ENCODE data around the gene ARID5B. TPM values are rescaled to one million over a fixed set of nuclear protein-coding genes. Genes with fewer than 3 reads are reported as not detected.
"Not testable (repeated sequence)": the region's sequence is repeated elsewhere in the genome, so short reads cannot be mapped to it uniquely, and the experiment has no call there.

The ARID5B gene
- total RNA-seq, 1 donor from 2014 or later = 29.8 TPM

DNA sequence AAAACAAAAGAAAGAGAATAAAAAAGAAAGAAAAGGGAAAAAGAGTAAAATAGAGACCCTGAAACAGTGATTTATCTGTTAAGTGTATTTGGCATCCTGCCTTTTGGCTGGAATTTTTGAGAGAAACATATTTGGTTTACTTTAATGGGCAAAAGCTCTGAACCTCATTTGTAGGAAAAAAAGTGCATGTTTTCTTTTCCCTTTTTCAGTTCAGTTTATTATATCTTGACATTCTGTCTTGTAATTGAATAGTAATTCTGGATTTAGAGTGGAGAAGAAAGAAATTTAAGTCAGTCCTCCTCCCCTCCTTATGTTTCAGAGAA, 69.5 kb downstream of the ARID5B start:
- intact Hi-C loops (cut with DNase I) = no loop called here
- H3K27ac ChIP-seq = no peak overlapping the region
- TF ChIP-seq, protein P1, sequence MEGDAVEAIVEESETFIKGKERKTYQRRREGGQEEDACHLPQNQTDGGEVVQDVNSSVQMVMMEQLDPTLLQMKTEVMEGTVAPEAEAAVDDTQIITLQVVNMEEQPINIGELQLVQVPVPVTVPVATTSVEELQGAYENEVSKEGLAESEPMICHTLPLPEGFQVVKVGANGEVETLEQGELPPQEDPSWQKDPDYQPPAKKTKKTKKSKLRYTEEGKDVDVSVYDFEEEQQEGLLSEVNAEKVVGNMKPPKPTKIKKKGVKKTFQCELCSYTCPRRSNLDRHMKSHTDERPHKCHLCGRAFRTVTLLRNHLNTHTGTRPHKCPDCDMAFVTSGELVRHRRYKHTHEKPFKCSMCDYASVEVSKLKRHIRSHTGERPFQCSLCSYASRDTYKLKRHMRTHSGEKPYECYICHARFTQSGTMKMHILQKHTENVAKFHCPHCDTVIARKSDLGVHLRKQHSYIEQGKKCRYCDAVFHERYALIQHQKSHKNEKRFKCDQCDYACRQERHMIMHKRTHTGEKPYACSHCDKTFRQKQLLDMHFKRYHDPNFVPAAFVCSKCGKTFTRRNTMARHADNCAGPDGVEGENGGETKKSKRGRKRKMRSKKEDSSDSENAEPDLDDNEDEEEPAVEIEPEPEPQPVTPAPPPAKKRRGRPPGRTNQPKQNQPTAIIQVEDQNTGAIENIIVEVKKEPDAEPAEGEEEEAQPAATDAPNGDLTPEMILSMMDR (IDR thresholded peaks at IDR 0.05) = no peak
- H3K27me3 ChIP-seq (ENCODE audit: low read depth) = no peaks in the 10 kb centered on the region
- H3K9me3 ChIP-seq = no peaks in the 10 kb centered on the region
- DNase-seq (no peak), ATAC-seq (no peak)
- H3K4me3 ChIP-seq = no peak overlapping the region
- no peaks in the 10 kb centered on the region for H3K36me3 ChIP-seq
- H3K4me1 ChIP-seq = peaks cover 26% of the 10 kb centered on the region

DNA sequence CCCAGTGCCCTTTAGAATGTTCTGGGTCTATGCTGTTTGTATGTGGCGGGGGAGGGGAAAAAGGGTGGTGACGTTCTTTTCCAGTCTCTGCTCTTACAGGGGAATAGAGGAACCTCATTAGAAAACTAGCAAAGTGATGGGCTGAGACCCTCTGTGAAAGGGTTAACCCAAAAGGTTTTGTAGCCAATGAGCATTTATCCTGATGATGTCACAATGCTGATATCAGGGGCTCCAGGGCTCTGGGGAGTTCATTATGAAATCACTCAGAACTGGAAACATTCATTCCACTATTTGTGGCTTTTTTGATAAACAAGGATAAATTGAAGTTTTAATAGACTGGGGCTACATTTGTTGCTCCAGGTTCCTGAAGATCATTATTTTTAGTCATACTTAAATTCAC, 71.7 kb downstream of the ARID5B start:
- no peaks in the 10 kb centered on the region for H3K36me3 ChIP-seq
- ATAC-seq = no peak
- no peak overlapping the region for H3K4me3 ChIP-seq
- TF ChIP-seq, protein P1 (IDR thresholded peaks at IDR 0.05) = no peak
- H3K27ac ChIP-seq = no peak overlapping the region
- intact Hi-C loops (cut with DNase I) = no loop called here
- no peak for DNase-seq
- H3K4me1 ChIP-seq = peaks cover 26% of the 10 kb centered on the region
- no peaks in the 10 kb centered on the region for H3K9me3 ChIP-seq
- no peaks in the 10 kb centered on the region for H3K27me3 ChIP-seq (ENCODE audit: low read depth)

DNA sequence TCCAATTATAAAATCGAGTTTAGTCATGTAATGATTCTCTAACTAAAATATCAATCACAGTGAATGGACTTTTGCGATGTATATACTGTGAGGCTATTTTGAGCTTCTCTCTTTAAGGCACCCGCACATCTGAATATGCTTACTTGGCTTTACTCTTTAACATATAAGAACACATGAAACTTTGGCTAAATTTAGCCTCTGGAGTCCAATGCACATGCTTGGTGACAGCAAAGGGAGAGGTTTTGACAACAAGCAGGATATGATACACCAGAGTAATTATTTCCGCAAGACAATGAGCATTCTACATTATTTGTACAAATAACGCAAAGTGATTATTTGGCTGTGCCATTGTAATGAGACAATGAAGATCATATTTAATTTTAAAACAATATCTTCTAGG, 72.4 kb downstream of the ARID5B start:
- Histone ChIP-seq H3K27me3 (ENCODE audit: low read depth) (no peaks in the 10 kb centered on the region), H3K4me1 (peaks cover 26% of the 10 kb centered on the region), H3K36me3 (no peaks in the 10 kb centered on the region), H3K9me3 (no peaks in the 10 kb centered on the region), H3K4me3 (no peak overlapping the region), H3K27ac (no peak overlapping the region)
- DNase-seq (no peak), ATAC-seq (no peak)
- TF ChIP-seq, protein P1 (IDR thresholded peaks at IDR 0.05) = no peak
- intact Hi-C loops (cut with DNase I) = no loop called here

DNA sequence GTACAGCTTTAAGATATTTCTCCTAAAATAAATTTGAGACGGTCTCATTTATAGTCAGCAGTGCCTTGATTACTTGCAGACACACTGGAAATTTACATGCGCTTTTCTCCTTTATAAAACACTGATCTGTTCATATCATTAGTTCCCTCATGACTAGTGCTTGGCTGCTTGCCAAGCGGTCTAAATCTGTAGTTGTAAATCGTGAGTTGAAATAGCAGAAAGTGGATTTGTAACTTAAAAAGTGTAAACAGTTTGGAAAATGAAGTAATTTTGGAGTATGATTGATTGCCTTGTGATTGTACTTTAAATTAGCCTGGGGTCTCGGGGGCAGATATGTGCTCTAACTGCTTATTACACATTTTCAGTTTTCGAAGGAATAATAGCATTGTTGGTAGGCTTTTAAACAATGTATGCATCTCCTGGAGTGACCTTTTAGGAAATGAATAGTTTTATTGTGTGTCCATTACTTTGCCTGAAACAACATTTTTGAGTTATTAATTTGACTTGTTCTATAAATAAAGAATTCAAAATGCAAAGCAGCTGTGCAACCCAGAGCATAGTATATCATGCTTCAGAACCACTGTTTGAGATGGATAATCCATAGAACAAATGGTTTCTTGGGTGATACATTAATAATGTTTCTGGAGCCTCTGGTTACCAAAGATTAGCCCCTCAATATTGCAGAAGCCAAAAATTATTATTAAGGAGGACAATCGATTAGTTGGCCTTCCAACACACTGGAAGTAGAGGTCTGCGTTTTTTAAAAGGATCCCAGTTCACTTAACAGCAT, 73.3 kb downstream of the ARID5B start:
- ATAC-seq (no peak), DNase-seq (no peak)
- no peaks in the 10 kb centered on the region for H3K36me3 ChIP-seq
- H3K27me3 ChIP-seq (ENCODE audit: low read depth) = no peaks in the 10 kb centered on the region
- TF ChIP-seq, protein P1 (IDR thresholded peaks at IDR 0.05) = no peak
- no peaks in the 10 kb centered on the region for H3K9me3 ChIP-seq
- peaks cover 32% of the 10 kb centered on the region for H3K4me1 ChIP-seq
- no peak overlapping the region for H3K4me3 ChIP-seq
- H3K27ac ChIP-seq = no peak overlapping the region
- intact Hi-C loops (cut with DNase I) = no loop called here

DNA sequence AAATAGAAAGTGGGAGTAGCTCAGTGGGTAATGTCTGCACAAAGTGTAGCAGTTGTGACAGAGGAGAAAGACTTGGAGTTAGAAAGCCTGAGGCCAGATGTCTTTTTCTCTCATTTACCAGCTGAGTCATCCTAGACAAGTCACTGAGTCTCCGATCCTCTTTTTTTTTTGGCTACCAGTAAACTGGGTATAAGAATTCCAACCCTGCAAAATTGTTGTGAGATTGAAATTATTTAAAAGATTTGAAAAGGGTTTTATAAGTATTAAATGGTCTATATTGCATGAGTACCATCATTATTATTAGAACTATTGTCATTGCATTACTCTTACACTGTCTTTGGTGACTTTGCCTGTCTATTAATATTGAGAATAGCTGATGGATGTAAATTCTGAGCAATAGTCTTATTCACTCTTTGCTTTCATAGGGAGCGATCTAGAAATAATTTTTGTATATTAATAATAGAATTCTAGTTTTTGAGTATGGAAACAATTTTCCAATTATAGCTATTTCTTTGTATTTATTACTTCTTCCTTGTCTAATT, 74.0 kb downstream of the ARID5B start:
- H3K36me3 ChIP-seq = no peaks in the 10 kb centered on the region
- no peaks in the 10 kb centered on the region for H3K9me3 ChIP-seq
- H3K4me3 ChIP-seq = no peak overlapping the region
- ATAC-seq (peak in 1 of 2 donors; percentile 34), DNase-seq (no peak)
- no peak overlapping the region for H3K27ac ChIP-seq
- H3K27me3 ChIP-seq (ENCODE audit: low read depth) = no peaks in the 10 kb centered on the region
- intact Hi-C loops (cut with DNase I) = no loop called here
- peaks cover 39% of the 10 kb centered on the region for H3K4me1 ChIP-seq
- TF ChIP-seq, protein P1 (IDR thresholded peaks at IDR 0.05) = no peak

DNA sequence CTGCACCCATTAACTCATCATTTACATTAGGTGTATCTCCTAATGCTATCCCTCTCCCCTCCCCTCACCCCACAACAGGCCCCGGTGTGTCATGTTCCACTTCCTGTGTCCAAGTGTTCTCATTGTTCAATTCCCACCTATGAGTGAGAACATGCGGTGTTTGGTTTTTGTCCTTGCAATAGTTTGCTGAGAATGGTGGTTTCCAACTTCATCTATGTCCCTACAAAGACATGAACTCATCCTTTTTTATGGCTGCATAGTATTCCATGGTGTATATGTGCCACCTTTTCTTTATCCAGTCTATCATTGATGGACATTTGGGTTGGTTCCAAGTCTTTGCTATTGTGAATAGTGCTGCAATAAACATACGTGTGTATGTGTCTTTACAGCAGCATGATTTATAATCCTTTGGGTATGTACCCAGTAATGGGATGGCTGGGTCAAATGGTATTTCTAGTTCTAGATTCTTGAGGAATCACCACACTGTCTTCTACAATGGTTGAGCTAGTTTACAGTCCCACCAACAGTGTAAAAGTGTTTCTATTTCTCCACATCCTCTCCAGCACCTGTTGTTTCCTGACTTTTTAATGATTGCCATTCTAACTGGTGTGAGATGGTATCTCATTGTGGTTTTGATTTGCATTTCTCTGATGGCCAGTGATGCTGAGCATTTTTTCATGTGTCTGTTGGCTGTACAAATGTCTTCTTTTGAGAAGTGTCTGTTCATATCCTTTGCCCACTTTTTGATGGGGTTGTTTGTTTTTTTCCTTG, 75.6 kb downstream of the ARID5B start:
- intact Hi-C loops (cut with DNase I); H3K4me3 ChIP-seq; ATAC-seq; H3K27ac ChIP-seq; H3K9me3 ChIP-seq; H3K27me3 ChIP-seq (ENCODE audit: low read depth); H3K36me3 ChIP-seq; DNase-seq: not testable (repeated sequence)
- H3K4me1 ChIP-seq = peaks cover 35% of the 10 kb centered on the region
